ENCODE results near the gene CPEB3.
"Not testable (repeated sequence)": the region's sequence is repeated elsewhere in the genome, so short reads cannot be mapped to it uniquely, and the experiment has no call there.

Gene CPEB3

GRCh38 chr10:92208157-92208720, 82.6 kb downstream of the CPEB3 start:
- DNase-seq, result no peak

- no peak for DNase-seq
These were observed 83.8 kb downstream of the CPEB3 start for GRCh38 chr10:92207061-92207460.

GRCh38 chr10:92203919-92204623, 86.8 kb downstream of the CPEB3 start:
- DNase-seq, result no peak

- no peak for DNase-seq
These were observed 88.3 kb downstream of the CPEB3 start for GRCh38 chr10:92202536-92202935.

- DNase-seq, result no peak
These were observed 90.3 kb downstream of the CPEB3 start for GRCh38 chr10:92200564-92200963.

- DNase-seq, result no peak
These were observed 103.8 kb downstream of the CPEB3 start for GRCh38 chr10:92187101-92187500.

- no peak for DNase-seq
These were observed 105.9 kb downstream of the CPEB3 start for GRCh38 chr10:92184977-92185376.

- DNase-seq, result no peak
These were observed 107.7 kb downstream of the CPEB3 start for GRCh38 chr10:92183199-92183598.

- DNase-seq, result no peak
These were observed 109.3 kb downstream of the CPEB3 start for GRCh38 chr10:92181575-92181974.

- no peak for DNase-seq
These were observed 110.5 kb downstream of the CPEB3 start for GRCh38 chr10:92180399-92180798.

- no peak for DNase-seq
These were observed 113.3 kb downstream of the CPEB3 start for GRCh38 chr10:92177546-92177945.

GRCh38 chr10:92175164-92175563, 115.7 kb downstream of the CPEB3 start:
- no peak for DNase-seq

GRCh38 chr10:92173996-92174395, 116.9 kb downstream of the CPEB3 start:
- DNase-seq, result no peak

- DNase-seq, result no peak
These were observed 126.7 kb downstream of the CPEB3 start for GRCh38 chr10:92164036-92164696.

GRCh38 chr10:92162541-92162940, 128.3 kb downstream of the CPEB3 start:
- no peak for DNase-seq

GRCh38 chr10:92156874-92157773, 133.8 kb downstream of the CPEB3 start:
- DNase-seq, result no peak

- DNase-seq, result no peak
These were observed 140.1 kb downstream of the CPEB3 start for GRCh38 chr10:92150823-92151222.

- DNase-seq, result no peak
These were observed 141.6 kb downstream of the CPEB3 start for GRCh38 chr10:92149261-92149660.

- no peak for DNase-seq
These were observed 144.1 kb downstream of the CPEB3 start for GRCh38 chr10:92146781-92147180.

- no peak for DNase-seq
These were observed 144.8 kb downstream of the CPEB3 start for GRCh38 chr10:92146107-92146506.

GRCh38 chr10:92142949-92143348, 147.9 kb downstream of the CPEB3 start:
- DNase-seq, result no peak

GRCh38 chr10:92142512-92142911, 148.4 kb downstream of the CPEB3 start:
- DNase-seq, result no peak

- DNase-seq, result not testable (repeated sequence)
These were observed 149.7 kb downstream of the CPEB3 start for GRCh38 chr10:92141147-92141546.

Data from stimulated activated CD4-positive, alpha-beta T cell treated with anti-CD3 and anti-CD28 coated beads, Interleukin-12 subunit alpha, Interleukin-12 subunit beta, amount 100 ng/mL, for 4 hours (primary cell).